NCI-H1105 treated with DMSO at 0.1 percent for 48 hours (cell line): ENCODE data around the gene SEPTIN5.
"Not testable (repeated sequence)": the region's sequence is repeated elsewhere in the genome, so short reads cannot be mapped to it uniquely, and the experiment has no call there.

Experiments used
- DNase-seq: peaks from one replicate; lab custom pipeline; 2025; lab: John Stamatoyannopoulos, UW

The SEPTIN5 gene

GRCh38 chr22:19714312-19715187, at the start of gene SEPTIN5:
Gene SEPTIN5, plus strand, starts transcription at chr22:19714503. Its CDS starts 86 bp downstream, at chr22:19714589.
- DNase-seq, result no peak

GRCh38 chr22:19664951-19665783, 49.1 kb upstream of the SEPTIN5 start:
- no peak for DNase-seq

- no peak for DNase-seq
Observed at GRCh38 chr22:19665784-19666672, 48.3 kb upstream of the SEPTIN5 start.

- no peak for DNase-seq
Observed at GRCh38 chr22:19666673-19667593, 47.4 kb upstream of the SEPTIN5 start.

GRCh38 chr22:19667872-19668740, 46.2 kb upstream of the SEPTIN5 start:
- DNase-seq, result no peak

GRCh38 chr22:19668748-19669147, 45.6 kb upstream of the SEPTIN5 start:
- no peak for DNase-seq

- DNase-seq, result no peak
Observed at GRCh38 chr22:19669570-19669969, 44.7 kb upstream of the SEPTIN5 start.

- DNase-seq, result no peak
Observed at GRCh38 chr22:19671316-19671715, 43.0 kb upstream of the SEPTIN5 start.

GRCh38 chr22:19672054-19672776, 42.1 kb upstream of the SEPTIN5 start:
- no peak for DNase-seq

- DNase-seq, result no peak
Observed at GRCh38 chr22:19673660-19674059, 40.6 kb upstream of the SEPTIN5 start.

GRCh38 chr22:19674129-19674928, 40.0 kb upstream of the SEPTIN5 start:
- DNase-seq, result peak; percentile 37

- DNase-seq, result no peak
Observed at GRCh38 chr22:19674929-19675253, 39.4 kb upstream of the SEPTIN5 start.

- DNase-seq, result no peak
Observed at GRCh38 chr22:19675428-19675827, 38.9 kb upstream of the SEPTIN5 start.

- not testable (repeated sequence) for DNase-seq
Observed at GRCh38 chr22:19676437-19676836, 37.9 kb upstream of the SEPTIN5 start.

GRCh38 chr22:19678949-19679521, 35.3 kb upstream of the SEPTIN5 start:
- DNase-seq, result no peak

GRCh38 chr22:19679522-19680101, 34.7 kb upstream of the SEPTIN5 start:
- DNase-seq, result no peak

GRCh38 chr22:19680287-19680881, 33.9 kb upstream of the SEPTIN5 start:
- DNase-seq, result no peak
